ENCODE data around the gene HNRNPUL1. TPM values are rescaled to one million over a fixed set of nuclear protein-coding genes. Genes with fewer than 3 reads are reported as not detected.

Gene HNRNPUL1
- total RNA-seq, 1 donor from 2014 or later: 126 TPM

GRCh38 chr19:41325947-41326706 is 62.0 kb downstream of the HNRNPUL1 start:
- no peaks in the 10 kb centered on the region for H3K36me3 ChIP-seq
- peaks cover 48% of the 10 kb centered on the region for H3K4me1 Mint-ChIP-seq
- peak overlapping the region; percentile 46 for H3K4me3 ChIP-seq
- H3F3A ChIP-seq (ENCODE audit: low read depth): peaks cover 17% of the 10 kb centered on the region
- peak overlapping the region; percentile 44 for H3K4me3 Mint-ChIP-seq
- H3K79me2 ChIP-seq (ENCODE audit: low read depth): no peaks in the 10 kb centered on the region
- H3K36me3 Mint-ChIP-seq: no peaks in the 10 kb centered on the region
- H3K27ac ChIP-seq: no peak overlapping the region
- H3K4me1 ChIP-seq: peaks cover 18% of the 10 kb centered on the region
- peak overlapping the region; percentile 10 for H3K9ac ChIP-seq
- DNase-seq (ENCODE audit: low spot score): no peak
- no peak for TF ChIP-seq EZH2 (IDR thresholded peaks at IDR 0.05)
- TF ChIP-seq EZH2phosphoT487 (IDR thresholded peaks at IDR 0.05): no peak
- TF ChIP-seq CTCF (IDR thresholded peaks at IDR 0.05): no peak
- H3K27ac Mint-ChIP-seq: no peak overlapping the region
- no peaks in the 10 kb centered on the region for H3K9me3 ChIP-seq (ENCODE audit: low read depth)
- H4K20me1 ChIP-seq (ENCODE audit: low read depth): peaks cover 21% of the 10 kb centered on the region
- H2AFZ ChIP-seq (replicated peaks): no peak overlapping the region
- peaks cover 12% of the 10 kb centered on the region for H3K27me3 ChIP-seq
- no peaks in the 10 kb centered on the region for H3K9me3 Mint-ChIP-seq
- H3K27me3 Mint-ChIP-seq (ENCODE audit: insufficient read depth, low read depth): peaks cover 11% of the 10 kb centered on the region
- H3K4me2 ChIP-seq: peak overlapping the region; percentile 87

DNA sequence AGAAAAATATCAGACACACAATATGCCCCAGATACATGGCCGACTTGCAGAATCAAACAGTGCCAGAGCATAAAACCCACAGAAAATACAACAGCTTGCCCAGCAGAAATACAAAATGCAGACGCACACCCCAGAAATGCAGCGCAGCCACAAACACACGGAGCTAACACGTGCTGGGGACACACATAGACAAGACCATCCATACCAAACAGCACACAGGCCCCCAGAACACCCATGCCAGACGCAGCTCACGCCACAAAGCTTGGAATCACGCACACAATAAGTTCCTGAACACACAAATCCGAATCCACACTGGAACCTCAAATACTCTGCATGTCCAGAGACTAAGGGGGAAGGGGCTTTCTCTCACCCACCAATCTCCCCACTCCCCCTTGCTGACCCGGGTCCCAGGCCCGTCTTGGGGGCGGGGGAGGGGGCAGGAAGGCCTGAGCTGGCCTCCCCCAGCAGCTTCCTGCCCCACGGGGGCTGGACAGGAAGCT is 63.0 kb downstream of the HNRNPUL1 start:
- TF ChIP-seq EZH2phosphoT487 (IDR thresholded peaks at IDR 0.05) (no peak), EZH2 (IDR thresholded peaks at IDR 0.05) (no peak), CTCF (IDR thresholded peaks at IDR 0.05) (no peak)
- Mint-ChIP-seq H3K27me3 (ENCODE audit: insufficient read depth, low read depth) (peaks cover 11% of the 10 kb centered on the region), H3K9me3 (no peaks in the 10 kb centered on the region), H3K4me3 (peak overlapping the region; percentile 34), H3K36me3 (no peaks in the 10 kb centered on the region), H3K27ac (peak overlapping the region; percentile 2), H3K4me1 (peaks cover 46% of the 10 kb centered on the region)
- Histone ChIP-seq H3K27me3 (peaks cover 12% of the 10 kb centered on the region), H3K79me2 (ENCODE audit: low read depth) (no peaks in the 10 kb centered on the region), H3F3A (ENCODE audit: low read depth) (peaks cover 16% of the 10 kb centered on the region), H3K4me3 (no peak overlapping the region), H4K20me1 (ENCODE audit: low read depth) (peaks cover 18% of the 10 kb centered on the region), H2AFZ (replicated peaks) (no peak overlapping the region), H3K4me2 (no peak overlapping the region), H3K27ac (no peak overlapping the region), H3K4me1 (peaks cover 18% of the 10 kb centered on the region), H3K36me3 (no peaks in the 10 kb centered on the region), H3K9ac (no peak overlapping the region), H3K9me3 (ENCODE audit: low read depth) (no peaks in the 10 kb centered on the region)
- DNase-seq (ENCODE audit: low spot score): no peak

- Histone ChIP-seq H3K36me3 (no peaks in the 10 kb centered on the region), H3K4me2 (no peak overlapping the region), H3K79me2 (ENCODE audit: low read depth) (no peaks in the 10 kb centered on the region), H3K9me3 (ENCODE audit: low read depth) (no peaks in the 10 kb centered on the region), H3K27me3 (peaks cover 12% of the 10 kb centered on the region), H2AFZ (replicated peaks) (no peak overlapping the region), H3K9ac (no peak overlapping the region), H3F3A (ENCODE audit: low read depth) (peaks cover 16% of the 10 kb centered on the region), H3K27ac (no peak overlapping the region), H4K20me1 (ENCODE audit: low read depth) (peaks cover 15% of the 10 kb centered on the region), H3K4me3 (no peak overlapping the region), H3K4me1 (peaks cover 18% of the 10 kb centered on the region)
- Mint-ChIP-seq H3K27me3 (ENCODE audit: insufficient read depth, low read depth) (peaks cover 14% of the 10 kb centered on the region), H3K4me1 (peaks cover 43% of the 10 kb centered on the region), H3K4me3 (peak overlapping the region; percentile 4), H3K9me3 (no peaks in the 10 kb centered on the region), H3K36me3 (no peaks in the 10 kb centered on the region), H3K27ac (no peak overlapping the region)
- DNase-seq (ENCODE audit: low spot score): no peak
- TF ChIP-seq EZH2 (IDR thresholded peaks at IDR 0.05): no peak
- no peak for TF ChIP-seq CTCF (IDR thresholded peaks at IDR 0.05)
- TF ChIP-seq EZH2phosphoT487 (IDR thresholded peaks at IDR 0.05): no peak
These were observed 63.5 kb downstream of the HNRNPUL1 start for GRCh38 chr19:41327576-41328156.
